NCI-H1930 (cell line): ENCODE results near the gene PLEKHA1.

Experiments
- DNase-seq, 2 experiments: peaks; one replicate each; lab custom pipeline; 2025; lab: John Stamatoyannopoulos, UW

Gene PLEKHA1

GRCh38 chr10:122461729-122462532, 87.4 kb downstream of the PLEKHA1 start:
- no peak for DNase-seq

- DNase-seq = no peak
Measured at GRCh38 chr10:122462533-122463465, 88.3 kb downstream of the PLEKHA1 start.

- DNase-seq = no peak
Measured at GRCh38 chr10:122463466-122464249, 89.2 kb downstream of the PLEKHA1 start.

- no peak for DNase-seq
Measured at GRCh38 chr10:122464250-122464510, 89.7 kb downstream of the PLEKHA1 start.

GRCh38 chr10:122464586-122464985, 90.1 kb downstream of the PLEKHA1 start:
- DNase-seq = no peak

GRCh38 chr10:122465401-122466040, 91.0 kb downstream of the PLEKHA1 start:
- no peak for DNase-seq

- no peak for DNase-seq
Measured at GRCh38 chr10:122466951-122467381, 92.5 kb downstream of the PLEKHA1 start.

- DNase-seq = no peak
Measured at GRCh38 chr10:122467701-122468100, 93.2 kb downstream of the PLEKHA1 start.

- no peak for DNase-seq
Measured at GRCh38 chr10:122468307-122468925, 93.9 kb downstream of the PLEKHA1 start.

- DNase-seq = no peak
Measured at GRCh38 chr10:122468926-122469781, 94.6 kb downstream of the PLEKHA1 start.

- DNase-seq = no peak
Measured at GRCh38 chr10:122469848-122470247, 95.3 kb downstream of the PLEKHA1 start.

GRCh38 chr10:122471531-122472177, 97.1 kb downstream of the PLEKHA1 start:
- DNase-seq = no peak

GRCh38 chr10:122473116-122473515, 98.6 kb downstream of the PLEKHA1 start:
- no peak for DNase-seq

- DNase-seq = no peak
Measured at GRCh38 chr10:122474131-122474818, 99.8 kb downstream of the PLEKHA1 start.

- no peak for DNase-seq
Measured at GRCh38 chr10:122475100-122475499, 100.6 kb downstream of the PLEKHA1 start.

- no peak for DNase-seq
Measured at GRCh38 chr10:122475591-122476332, 101.3 kb downstream of the PLEKHA1 start.

- no peak for DNase-seq
Measured at GRCh38 chr10:122476333-122476695, 101.8 kb downstream of the PLEKHA1 start.

GRCh38 chr10:122477436-122477835, 102.9 kb downstream of the PLEKHA1 start:
- DNase-seq = no peak

GRCh38 chr10:122478971-122479370, 104.5 kb downstream of the PLEKHA1 start:
- DNase-seq = no peak
